HG03575 (cell line): ENCODE results near the gene KREMEN2.

Experiments used
- ATAC-seq: cut with Tn5 transposase; IDR thresholded peaks from one replicate; pipeline ENCODE4 v1.9.1; 2021; ENCODE audit not compliant: unreplicated experiment, insufficient number of reproducible peaks, low FRiP score; ENCODE audit errors: extremely low read depth

Gene KREMEN2

GRCh38 chr16:2973605-2974318 lies 9.7 kb downstream of the KREMEN2 start:
- no peak for ATAC-seq

GRCh38 chr16:2974319-2975056 lies 10.4 kb downstream of the KREMEN2 start:
- ATAC-seq: no peak

DNA sequence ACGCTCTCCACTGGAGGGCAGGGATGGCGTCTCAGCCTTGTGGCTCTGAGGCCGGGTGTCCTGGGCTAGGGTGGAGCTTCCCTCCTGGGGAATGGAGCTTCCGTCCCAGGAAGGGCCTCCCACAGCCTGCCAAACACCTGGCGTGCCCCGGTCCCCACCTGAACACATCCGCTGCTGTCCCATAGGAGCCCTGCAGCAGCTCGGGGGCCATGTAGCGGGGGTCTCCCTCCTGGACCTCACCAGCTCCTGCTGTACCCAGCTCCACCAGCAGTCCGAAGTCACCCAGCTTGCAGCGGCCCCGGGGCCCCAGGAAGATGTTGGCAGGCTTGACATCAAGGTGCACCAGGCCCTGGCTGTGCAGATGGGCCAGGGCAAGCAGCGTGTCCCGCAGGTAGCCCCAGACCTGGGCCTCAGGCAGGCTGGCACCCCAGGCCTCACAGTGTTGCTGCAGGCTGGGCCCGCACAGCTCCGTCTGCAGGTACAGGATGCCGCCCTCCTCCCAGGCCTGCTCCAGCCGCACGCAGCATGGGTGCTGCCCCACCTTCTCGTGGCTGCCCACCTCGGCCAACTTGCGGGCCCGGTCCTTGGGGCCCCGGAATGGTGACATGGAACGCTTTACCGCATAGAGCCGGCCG lies 11.2 kb downstream of the KREMEN2 start:
- no peak for ATAC-seq

DNA sequence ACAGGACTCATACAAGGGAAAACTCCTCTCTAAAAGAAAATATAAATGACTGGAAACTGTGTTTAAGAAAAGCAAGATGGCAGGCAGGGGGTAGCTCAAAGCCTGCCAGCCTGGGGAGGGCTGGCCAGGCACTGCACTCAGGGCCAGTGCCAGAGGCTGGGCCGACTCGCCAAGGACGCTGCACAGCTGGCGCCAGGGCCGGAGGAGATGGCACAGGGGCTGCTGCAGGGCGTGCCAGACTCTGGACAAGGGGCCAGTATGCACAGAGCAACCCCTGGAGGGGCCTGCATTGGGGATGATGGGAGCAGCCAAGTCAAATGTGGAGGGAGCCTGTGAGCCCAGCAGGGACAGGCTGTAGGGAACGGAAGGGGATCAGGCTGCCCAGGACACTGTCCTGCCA lies 12.1 kb downstream of the KREMEN2 start:
- no peak for ATAC-seq

DNA sequence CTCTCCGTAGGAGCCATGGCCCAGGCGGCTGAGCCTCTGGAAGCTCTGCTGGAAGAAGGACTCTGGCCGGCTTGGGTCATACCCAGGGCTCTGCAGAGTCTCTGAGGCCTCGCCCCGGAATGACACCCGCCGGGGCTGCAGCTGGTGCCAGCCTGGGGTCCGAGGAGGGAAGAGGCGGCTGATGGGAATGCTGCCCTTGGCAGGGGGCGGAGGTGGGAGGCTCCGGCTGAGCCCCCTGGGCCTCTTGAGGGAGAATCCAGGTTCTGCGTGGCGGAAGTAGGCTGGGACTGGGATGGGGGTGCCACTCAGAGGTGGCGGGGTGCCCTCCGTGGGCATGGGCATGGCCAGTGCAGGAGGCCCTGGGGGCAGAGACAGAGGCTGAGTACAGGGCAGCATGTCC lies 12.6 kb downstream of the KREMEN2 start:
- ATAC-seq: no peak

GRCh38 chr16:2977440-2977839 lies 13.4 kb downstream of the KREMEN2 start:
- no peak for ATAC-seq

DNA sequence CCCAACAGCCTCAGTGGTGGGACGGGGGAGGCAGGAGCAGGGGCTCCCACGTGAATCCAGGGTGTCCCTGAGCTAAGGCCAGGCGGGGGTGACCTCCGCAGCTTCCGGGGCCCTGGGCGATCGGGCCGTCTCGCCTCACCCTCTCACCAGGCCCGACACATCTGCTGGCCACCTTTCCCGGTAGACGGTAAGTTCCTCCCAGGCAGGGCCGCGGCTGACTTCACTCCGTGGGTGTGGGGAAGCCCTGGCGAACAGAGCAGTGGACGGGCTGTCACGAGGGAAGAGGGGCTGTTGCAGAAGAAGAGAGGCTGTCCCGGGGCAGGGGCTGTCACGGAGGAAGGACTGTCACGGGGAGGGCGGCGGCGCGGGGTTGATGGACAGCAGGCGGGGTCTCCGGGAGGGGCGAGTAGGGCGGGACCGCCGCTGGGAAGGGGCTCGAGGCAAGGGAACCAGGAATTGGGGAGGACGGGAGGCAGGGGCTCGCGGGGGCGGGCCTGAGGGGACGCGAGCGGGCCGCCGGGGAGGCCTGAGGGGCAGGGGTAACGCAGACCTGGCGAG lies 15.7 kb downstream of the KREMEN2 start:
- no peak for ATAC-seq

- ATAC-seq: no peak
These were observed 16.4 kb downstream of the KREMEN2 start, which contains the start of gene PKMYT1 for GRCh38 chr16:2980227-2981176. Gene PKMYT1 (minus strand): TSS chr16:2980446. CDS start chr16:2979657, 789 bp downstream.

DNA sequence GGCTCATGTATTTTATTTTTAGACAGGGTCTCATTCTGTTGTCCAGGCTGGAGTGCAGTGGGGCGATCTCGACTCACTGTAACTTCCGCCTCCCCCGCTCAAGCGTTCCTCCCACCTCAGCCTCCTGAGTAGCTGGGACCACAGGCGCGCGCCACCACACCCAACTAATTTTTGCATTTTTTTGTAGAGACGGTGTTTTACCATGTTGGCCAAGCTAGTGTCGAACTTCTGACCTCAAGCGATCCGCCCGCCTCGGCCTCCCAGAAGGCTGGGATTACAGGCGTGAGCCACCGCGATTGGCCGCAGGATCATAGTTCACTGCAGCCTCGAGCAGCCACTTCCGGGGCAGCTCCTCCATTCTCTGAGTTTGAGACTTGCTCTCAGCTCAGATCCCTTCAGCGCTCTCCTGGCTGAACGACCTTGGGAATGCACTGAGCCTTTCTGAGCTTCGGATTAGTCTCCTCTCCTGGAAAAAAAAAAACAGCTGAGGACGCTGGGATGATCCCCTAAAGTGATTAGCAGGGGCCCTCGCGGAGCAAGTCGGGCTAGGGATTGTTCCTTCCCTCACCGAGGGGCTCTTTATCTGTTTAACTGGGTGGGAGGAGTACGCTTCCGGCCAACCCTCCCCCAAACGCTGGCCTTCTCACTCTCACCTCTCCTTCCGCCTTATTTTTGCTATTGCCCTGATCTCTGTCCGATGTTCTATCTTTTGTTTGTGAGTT lies 17.3 kb downstream of the KREMEN2 start:
- ATAC-seq: no peak

DNA sequence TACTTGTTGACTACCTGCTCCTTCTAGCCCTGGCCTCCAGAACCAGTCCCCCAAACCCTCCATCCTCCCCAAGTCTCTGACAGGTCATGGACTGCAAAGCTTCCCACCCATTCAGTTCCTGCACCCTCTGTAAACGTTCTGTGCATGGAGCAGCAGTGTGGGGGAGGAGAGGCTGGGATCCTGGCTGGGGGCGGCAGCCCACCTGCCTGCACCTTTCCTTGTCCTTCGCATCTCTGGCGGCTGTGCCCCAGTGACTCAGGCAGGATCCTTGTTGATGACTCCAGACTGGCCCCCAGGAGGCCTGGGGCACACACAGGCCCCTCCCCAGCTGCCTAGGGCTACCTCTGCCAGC lies 17.8 kb downstream of the KREMEN2 start:
- ATAC-seq: no peak

DNA sequence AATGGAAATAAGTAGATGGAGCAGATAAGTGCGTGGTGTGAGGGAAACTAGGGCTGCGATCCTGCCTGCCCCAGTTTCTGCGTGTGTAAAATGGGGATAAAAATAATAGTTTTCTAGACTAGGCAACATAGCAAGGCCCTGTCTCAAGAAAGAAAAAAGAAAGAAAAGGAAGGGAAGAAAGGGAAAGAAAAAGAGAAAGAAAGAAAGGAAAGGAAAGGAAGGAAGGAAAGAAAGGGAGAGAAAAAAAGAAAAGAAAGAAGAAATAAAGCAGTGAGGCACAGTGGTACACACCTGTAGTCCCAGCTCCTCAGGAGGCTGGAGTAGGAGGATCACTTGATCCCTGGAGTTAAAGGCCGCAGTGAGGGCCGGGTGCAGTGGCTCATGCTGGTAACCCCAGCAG lies 18.3 kb downstream of the KREMEN2 start:
- ATAC-seq: no peak

DNA sequence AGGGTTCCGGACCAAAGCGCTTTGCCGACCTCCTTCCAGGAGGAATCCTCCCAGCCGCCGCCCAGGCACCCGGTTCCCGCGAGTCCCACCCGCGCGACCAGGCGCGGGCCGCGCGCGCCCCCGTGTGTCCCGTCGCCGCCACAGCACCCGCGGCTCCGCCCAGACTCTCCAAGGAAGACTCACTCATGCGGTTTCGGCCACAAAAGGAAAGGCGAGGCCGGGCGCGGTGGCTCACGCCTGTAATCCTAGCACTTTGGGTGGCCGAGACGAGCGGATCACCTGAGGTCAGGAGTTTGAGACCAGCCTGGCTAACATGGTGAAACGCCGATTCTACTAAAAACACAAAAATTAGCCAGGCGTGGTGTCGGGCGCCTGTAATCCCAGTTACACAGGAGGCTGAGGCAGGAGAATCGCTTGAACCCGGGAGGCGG lies 19.6 kb downstream of the KREMEN2 start:
- ATAC-seq: no peak

DNA sequence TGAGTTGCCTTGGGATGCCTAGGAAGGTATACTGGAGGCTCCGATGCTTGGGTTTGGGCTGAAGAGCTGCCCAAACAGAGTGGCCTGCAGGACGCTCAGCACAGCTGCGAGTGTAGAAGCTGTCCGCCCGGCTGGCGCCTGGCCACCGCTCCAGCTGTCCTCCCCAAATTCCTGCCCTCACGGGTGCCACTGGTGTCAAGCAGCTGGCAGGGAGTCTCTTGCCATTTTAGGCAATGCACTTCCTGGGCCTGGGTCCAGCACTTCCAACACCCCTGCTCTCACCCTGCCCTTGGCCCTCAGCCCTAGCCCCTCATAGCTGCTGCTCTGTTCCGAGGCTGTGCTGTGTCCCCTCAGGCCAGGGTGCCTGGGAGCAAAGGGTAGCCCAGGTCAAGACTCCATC lies 21.4 kb downstream of the KREMEN2 start:
- ATAC-seq: no peak

- no peak for ATAC-seq
These were observed 21.8 kb downstream of the KREMEN2 start for GRCh38 chr16:2985893-2986355.

GRCh38 chr16:2986623-2987188 lies 22.6 kb downstream of the KREMEN2 start:
- ATAC-seq: no peak

- ATAC-seq: no peak
These were observed 23.2 kb downstream of the KREMEN2 start for GRCh38 chr16:2987286-2987685.

DNA sequence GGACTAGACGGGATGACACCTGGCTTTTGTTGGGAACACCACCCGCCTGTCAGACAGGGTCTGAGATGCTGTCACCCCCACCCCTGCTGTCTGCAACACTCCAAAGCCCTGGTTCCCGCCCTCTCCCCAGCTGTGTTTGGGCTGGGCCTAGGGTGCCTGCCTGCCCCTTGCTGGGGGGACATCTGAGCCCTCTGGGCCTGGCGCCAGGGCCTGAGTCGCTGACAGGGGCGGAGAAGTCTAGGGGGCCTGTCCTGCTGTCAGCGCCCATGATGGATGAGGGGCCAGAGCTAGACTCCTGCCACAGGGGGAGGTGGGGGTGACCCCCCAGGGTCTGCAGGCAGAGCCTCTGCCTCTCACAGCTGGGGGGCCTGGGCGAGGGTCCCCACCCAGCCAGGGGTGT lies 23.8 kb downstream of the KREMEN2 start:
- ATAC-seq: no peak

GRCh38 chr16:2988590-2989099 lies 24.6 kb downstream of the KREMEN2 start:
- ATAC-seq: no peak
